ENCODE data around the gene ADGRD1. TPM values are rescaled to one million over a fixed set of nuclear protein-coding genes. Genes with fewer than 3 reads are reported as not detected.

Gene ADGRD1
- total RNA-seq, 1 donor from 2014 or later = 99.5 TPM

DNA sequence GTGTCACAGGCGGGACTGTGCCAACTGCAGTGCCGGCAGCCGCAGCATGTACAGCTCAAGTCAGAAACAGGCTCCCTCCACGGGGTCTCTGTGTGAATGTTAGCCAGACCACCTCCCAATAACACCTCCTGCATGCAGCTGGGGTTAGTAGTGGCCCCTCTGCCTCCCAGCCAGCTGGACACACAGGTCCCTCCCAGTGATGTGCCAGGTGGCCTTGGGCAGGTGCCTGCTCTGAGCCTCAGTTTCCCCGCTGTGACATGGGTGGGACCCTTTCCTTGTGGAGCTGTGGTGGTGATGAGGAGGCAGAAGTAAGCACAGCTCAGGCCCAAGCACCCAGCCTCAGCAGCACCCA, 139.9 kb downstream of the ADGRD1 start:
- no peaks in the 10 kb centered on the region for H3K27me3 ChIP-seq (ENCODE audit: low read depth)
- H3K4me1 ChIP-seq = peaks cover 36% of the 10 kb centered on the region
- H3K27ac ChIP-seq (replicated peaks) = no peak overlapping the region
- intact Hi-C loops (cut with micrococcal nuclease) = no loop called here
- DNase-seq = no peak
- H3K36me3 ChIP-seq = peaks cover 6% of the 10 kb centered on the region
- no peaks in the 10 kb centered on the region for H3K9me3 ChIP-seq (replicated peaks)
- TF ChIP-seq, protein P1, sequence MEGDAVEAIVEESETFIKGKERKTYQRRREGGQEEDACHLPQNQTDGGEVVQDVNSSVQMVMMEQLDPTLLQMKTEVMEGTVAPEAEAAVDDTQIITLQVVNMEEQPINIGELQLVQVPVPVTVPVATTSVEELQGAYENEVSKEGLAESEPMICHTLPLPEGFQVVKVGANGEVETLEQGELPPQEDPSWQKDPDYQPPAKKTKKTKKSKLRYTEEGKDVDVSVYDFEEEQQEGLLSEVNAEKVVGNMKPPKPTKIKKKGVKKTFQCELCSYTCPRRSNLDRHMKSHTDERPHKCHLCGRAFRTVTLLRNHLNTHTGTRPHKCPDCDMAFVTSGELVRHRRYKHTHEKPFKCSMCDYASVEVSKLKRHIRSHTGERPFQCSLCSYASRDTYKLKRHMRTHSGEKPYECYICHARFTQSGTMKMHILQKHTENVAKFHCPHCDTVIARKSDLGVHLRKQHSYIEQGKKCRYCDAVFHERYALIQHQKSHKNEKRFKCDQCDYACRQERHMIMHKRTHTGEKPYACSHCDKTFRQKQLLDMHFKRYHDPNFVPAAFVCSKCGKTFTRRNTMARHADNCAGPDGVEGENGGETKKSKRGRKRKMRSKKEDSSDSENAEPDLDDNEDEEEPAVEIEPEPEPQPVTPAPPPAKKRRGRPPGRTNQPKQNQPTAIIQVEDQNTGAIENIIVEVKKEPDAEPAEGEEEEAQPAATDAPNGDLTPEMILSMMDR (IDR thresholded peaks at IDR 0.05; ENCODE audit: borderline replicate concordance) = no peak
- no peak overlapping the region for H3K4me3 ChIP-seq

DNA sequence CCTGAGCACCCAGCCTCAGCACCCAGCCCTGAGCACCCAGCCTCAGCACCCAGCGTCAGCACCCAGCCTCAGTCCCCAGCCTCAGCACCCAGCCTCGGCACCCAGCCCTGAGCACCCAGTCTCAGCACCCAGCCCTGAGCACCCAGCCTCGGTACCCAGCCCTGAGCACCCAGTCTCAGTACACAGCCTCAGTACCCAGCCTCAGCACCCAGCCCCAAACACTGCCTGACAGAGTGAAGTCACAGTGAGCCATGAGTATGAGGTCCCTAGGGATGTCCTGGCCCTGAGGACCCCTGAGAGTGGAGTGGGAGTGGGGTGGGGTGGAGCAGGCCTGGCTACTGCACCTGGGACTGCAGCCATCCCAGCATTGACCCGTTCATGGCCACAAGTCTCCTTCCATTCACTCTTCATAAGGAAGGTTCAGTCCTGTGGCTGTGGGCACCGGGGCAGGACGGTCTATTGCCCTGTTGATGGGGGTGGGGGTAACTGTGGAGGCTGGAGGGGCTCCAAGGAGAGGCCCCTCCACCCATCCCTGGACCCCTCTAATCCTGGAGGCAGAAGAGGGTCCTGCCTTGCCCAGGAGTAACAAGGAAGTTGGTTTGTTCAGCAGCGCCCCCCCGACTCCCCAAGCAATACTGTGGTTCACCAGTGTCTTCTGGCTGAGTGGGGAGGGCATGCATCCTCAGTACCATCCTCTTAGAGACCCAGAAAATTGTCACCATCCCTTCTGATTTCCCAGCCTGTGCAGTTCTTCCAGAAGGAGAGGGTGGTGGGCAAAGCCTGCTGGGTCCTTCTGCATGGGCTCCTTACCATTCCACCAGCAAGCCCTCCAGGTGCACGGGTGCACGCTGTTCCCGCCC, 140.5 kb downstream of the ADGRD1 start:
- TF ChIP-seq, protein P1 (IDR thresholded peaks at IDR 0.05; ENCODE audit: borderline replicate concordance) = no peak
- Histone ChIP-seq H3K36me3 (peaks cover 10% of the 10 kb centered on the region), H3K27ac (replicated peaks) (no peak overlapping the region), H3K9me3 (replicated peaks) (no peaks in the 10 kb centered on the region), H3K4me3 (no peak overlapping the region), H3K4me1 (peaks cover 33% of the 10 kb centered on the region), H3K27me3 (ENCODE audit: low read depth) (no peaks in the 10 kb centered on the region)
- no peak for DNase-seq
- intact Hi-C loops (cut with micrococcal nuclease) = no loop called here

DNA sequence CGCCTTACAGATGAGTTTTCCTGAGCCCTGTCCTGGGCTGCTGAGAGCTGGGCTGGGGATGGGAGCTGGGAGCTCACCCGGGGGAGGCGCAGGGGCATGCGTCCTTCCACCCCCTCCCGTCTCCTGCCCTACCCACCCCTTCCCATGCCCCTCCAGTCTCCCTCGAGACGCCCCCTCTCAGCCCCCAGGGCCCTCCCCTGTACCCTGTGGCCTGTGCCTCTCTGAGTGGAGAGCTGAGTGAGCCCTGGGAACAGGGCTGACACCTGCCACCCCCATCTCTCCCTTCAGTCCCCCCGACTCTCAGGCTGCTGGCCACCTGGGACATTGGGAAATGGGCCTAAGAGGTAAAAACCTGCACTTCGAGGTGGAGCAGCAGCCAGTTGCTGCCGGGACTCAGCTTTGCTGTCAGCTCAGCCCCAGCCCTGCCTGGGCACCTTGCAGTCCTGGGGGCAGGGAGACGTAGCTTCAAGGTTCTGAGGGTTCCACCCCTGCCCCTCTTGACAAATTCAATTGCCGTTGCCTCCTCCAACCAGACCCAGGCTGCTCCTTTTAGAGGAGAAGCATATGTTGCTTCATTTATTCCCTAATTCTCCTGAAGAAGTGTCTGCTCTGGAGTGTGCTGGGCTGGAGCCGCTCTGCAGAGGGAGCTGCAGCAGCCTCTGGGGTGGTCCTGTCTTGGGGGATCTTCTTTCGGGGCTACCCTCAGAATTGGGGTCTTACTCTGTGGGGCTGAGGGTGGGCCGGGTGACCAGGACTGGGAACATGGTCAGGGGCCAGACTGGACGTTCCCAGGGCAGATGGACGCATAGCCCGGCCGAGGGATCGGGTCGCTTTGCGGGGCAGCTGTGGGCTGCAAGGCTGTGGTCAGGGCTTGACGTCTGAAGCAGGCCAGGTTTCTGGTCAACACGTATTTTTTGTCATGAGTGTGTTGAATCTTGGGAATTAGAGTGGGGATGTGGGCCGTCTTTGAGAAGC, 141.4 kb downstream of the ADGRD1 start:
- Histone ChIP-seq H3K4me1 (peaks cover 27% of the 10 kb centered on the region), H3K9me3 (replicated peaks) (no peaks in the 10 kb centered on the region), H3K27me3 (ENCODE audit: low read depth) (no peaks in the 10 kb centered on the region), H3K27ac (replicated peaks) (no peak overlapping the region), H3K4me3 (no peak overlapping the region), H3K36me3 (peaks cover 10% of the 10 kb centered on the region)
- TF ChIP-seq, protein P1 (IDR thresholded peaks at IDR 0.05; ENCODE audit: borderline replicate concordance) = no peak
- intact Hi-C loops (cut with micrococcal nuclease) = no loop called here
- DNase-seq = no peak

DNA sequence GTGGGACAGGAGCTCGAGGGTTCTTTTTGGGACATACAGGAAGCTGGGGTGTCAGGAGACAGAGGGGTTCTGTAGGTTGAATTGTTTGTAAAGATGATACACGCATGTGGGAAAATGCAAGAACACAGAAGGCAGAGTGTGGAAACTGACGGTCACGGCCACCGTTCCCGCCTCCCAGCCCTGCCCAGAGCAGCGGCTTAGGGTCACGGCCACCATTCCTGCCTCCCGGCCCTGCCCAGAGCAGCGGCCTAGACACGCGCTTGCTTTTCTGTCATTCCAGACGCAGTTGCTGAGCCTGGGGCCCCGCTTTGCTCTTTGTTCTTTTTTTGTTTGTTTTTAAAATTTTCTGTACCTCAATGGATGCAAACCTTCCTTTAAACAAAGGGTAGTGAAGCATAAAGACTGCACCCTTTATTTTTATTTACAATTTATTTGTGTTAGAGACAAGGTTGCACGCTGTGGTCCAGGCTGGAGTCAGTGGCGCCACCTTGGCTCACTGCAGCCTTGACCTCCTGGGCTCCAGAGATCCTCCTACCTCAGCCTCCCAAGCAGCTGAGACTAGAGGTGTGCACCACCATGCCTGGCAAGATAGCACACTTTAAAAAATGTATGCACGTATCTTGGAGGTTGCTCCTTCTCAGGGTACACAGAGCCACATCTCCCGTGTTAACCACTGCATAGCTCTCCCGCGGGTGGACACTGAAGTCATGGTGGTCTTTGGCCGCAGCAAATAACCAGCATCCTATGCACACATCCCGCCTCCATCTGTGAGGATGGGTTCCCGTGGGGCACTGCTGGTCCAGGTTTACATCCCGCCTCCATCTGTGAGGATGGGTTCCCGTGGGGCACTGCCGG, 142.3 kb downstream of the ADGRD1 start:
- Histone ChIP-seq H3K4me1 (peaks cover 27% of the 10 kb centered on the region), H3K27me3 (ENCODE audit: low read depth) (no peaks in the 10 kb centered on the region), H3K36me3 (peaks cover 6% of the 10 kb centered on the region), H3K27ac (replicated peaks) (no peak overlapping the region), H3K4me3 (no peak overlapping the region), H3K9me3 (replicated peaks) (no peaks in the 10 kb centered on the region)
- DNase-seq = no peak
- intact Hi-C loops (cut with micrococcal nuclease) = no loop called here
- TF ChIP-seq, protein P1 (IDR thresholded peaks at IDR 0.05; ENCODE audit: borderline replicate concordance) = no peak

DNA sequence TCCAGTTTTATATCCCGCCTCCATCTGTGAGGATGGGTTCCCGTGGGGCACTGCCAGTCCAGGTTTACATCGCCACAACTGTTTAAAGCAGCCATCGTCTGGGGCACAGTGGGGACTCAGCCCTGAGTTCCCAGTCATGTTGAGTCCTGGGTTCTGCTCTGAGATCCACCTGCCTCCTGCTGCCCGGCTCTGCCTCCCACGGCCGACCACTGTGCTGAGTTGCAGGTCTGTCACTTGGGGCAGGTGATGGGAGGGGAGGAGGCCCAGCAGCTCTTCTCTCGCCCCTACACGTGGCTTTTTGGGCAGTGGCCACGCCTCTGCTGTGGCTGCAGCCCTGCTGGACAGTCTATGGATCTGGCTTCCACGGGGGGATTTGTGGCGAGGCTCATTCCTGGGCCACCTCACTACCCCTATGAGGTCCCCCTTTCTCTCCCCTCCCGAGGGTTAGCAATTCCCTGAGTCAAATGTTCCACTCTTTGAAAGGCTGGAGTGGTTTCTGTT, 143.0 kb downstream of the ADGRD1 start:
- no peaks in the 10 kb centered on the region for H3K9me3 ChIP-seq (replicated peaks)
- intact Hi-C loops (cut with micrococcal nuclease) = no loop called here
- peaks cover 27% of the 10 kb centered on the region for H3K4me1 ChIP-seq
- TF ChIP-seq, protein P1 (IDR thresholded peaks at IDR 0.05; ENCODE audit: borderline replicate concordance) = no peak
- peaks cover 6% of the 10 kb centered on the region for H3K36me3 ChIP-seq
- H3K27me3 ChIP-seq (ENCODE audit: low read depth) = no peaks in the 10 kb centered on the region
- peak overlapping the region; percentile 23 for H3K27ac ChIP-seq (replicated peaks)
- DNase-seq = no peak
- H3K4me3 ChIP-seq = no peak overlapping the region

All from left ventricle myocardium inferior (tissue), 1 donor.